ENCODE data around the gene ME2.

DNA sequence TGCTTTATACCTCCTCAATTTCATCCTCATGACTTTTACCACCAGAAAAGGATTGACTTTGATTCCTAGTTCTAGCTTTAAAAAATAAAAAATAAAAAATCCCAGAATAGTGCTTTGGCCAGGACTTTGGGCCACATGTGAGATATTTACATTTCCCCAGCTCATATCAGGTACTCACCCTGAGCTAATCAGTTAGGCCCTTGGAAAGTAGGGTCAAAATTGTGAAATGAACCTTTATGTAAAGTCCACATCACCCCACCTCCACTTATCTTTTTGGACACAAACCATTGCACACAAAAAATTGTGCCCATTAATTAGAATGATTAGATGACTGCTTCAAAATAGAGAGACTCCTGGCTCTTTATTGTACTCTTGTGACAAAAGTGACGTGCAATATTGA lies 17.2 kb downstream of the ME2 start:
- TF ChIP-seq BHLHE40 (IDR thresholded peaks at IDR 0.05; ENCODE audit: borderline replicate concordance) (no peak), FOXK2 (IDR thresholded peaks at IDR 0.05) (no peak)

All from HEK293T (cell line).